H1 (cell line): ENCODE results near the gene ZFYVE19. TPM values are rescaled to one million over a fixed set of nuclear protein-coding genes. Genes with fewer than 3 reads are reported as not detected.

Experiments
- CTCF ChIA-PET: fragments of 300-600 bp; sonication (Branson Sonifier 250); formaldehyde crosslinking; loops from one replicate; lab custom pipeline; 2021; ENCODE audit not compliant: partially characterized antibody; lab: Charles Lee
- POLR2A ChIA-PET: fragments of 300-600 bp; sonication (Branson Sonifier 250); formaldehyde crosslinking; loops from one replicate; lab custom pipeline; 2021; ENCODE audit warnings: inconsistent platforms; ENCODE audit not compliant: partially characterized antibody; lab: Charles Lee
- DNase-seq, 2 experiments: peaks; one replicate each; pipeline versions ENCODE4 v3.0.0 to v3.0.0-alpha.2; 2010 to 2022; ENCODE audit warnings: low spot score in 2 of 2, low read depth in 1 of 2, mixed read lengths in 1 of 2
- FAIRE-seq: peaks from 2 replicates; lab custom pipeline; 2011; peaks lifted over from hg19 to GRCh38; lab: Jason Lieb, UNC
- H2AFZ ChIP-seq: 2 replicates; pipeline ENCODE4 v1.8.1; 2012; ENCODE audit warnings: low read length, inconsistent platforms
- H2AK5ac ChIP-seq: 2 replicates; pipeline ENCODE4 v1.6.1; 2013; ENCODE audit warnings: low read depth, low read length
- H2BK120ac ChIP-seq: replicated peaks from 2 replicates; pipeline ENCODE3; 2013; ENCODE audit warnings: low read depth, low read length, inconsistent platforms
- H2BK12ac ChIP-seq: 2 replicates; pipeline ENCODE4 v1.6.1; 2013; ENCODE audit warnings: low read depth, low read length
- H2BK15ac ChIP-seq: 2 replicates; pipeline ENCODE4 v1.6.1; 2013; ENCODE audit warnings: low read length
- H2BK20ac ChIP-seq: 2 replicates; pipeline ENCODE4 v1.6.1; 2013; ENCODE audit warnings: low read length
- H2BK5ac ChIP-seq: 2 replicates; pipeline ENCODE4 v1.6.1; 2013; ENCODE audit warnings: low read depth, low read length
- H3K14ac ChIP-seq: 2 replicates; pipeline ENCODE4 v1.6.1; 2013; ENCODE audit warnings: inconsistent platforms; ENCODE audit not compliant: insufficient read length
- H3K18ac ChIP-seq: 2 replicates; pipeline ENCODE4 v1.6.1; 2013; ENCODE audit warnings: low read length; ENCODE audit errors: extremely low read depth
- H3K23ac ChIP-seq: 2 replicates; pipeline ENCODE4 v1.6.1; 2013; ENCODE audit warnings: inconsistent platforms; ENCODE audit not compliant: insufficient read length
- H3K23me2 ChIP-seq: 2 replicates; pipeline ENCODE4 v1.6.1; 2013; ENCODE audit warnings: low read depth, low read length
- H3K27ac ChIP-seq: 2 replicates; pipeline ENCODE4 v1.6.1; 2011; ENCODE audit warnings: low read depth, low read length, inconsistent platforms
- H3K27me3 ChIP-seq, 4 experiments: replicated peaks in 1 of 4; 1 replicate in 1 of 4; 2 replicates in 3 of 4; pipeline versions ENCODE4 v1.6.1 to v1.8.1; 2011 to 2013; ENCODE audit warnings: low read length in 3 of 4, mild to moderate bottlenecking in 3 of 4, inconsistent platforms in 2 of 4, mixed read lengths in 2 of 4, moderate library complexity in 1 of 4; ENCODE audit not compliant: control insufficient read depth in 3 of 4, insufficient read depth in 3 of 4; ENCODE audit errors: extremely low read depth in 1 of 4
- H3K36me3 ChIP-seq, 4 experiments: 2 replicates each; pipeline versions ENCODE4 v1.6.1 to v1.8.1; 2011 to 2013; ENCODE audit warnings: mild to moderate bottlenecking in 4 of 4, low read length in 3 of 4, moderate library complexity in 2 of 4, control low read depth in 1 of 4, inconsistent platforms in 1 of 4; ENCODE audit not compliant: insufficient read depth in 4 of 4, control insufficient read depth in 2 of 4
- H3K4ac ChIP-seq: replicated peaks from 2 replicates; pipeline ENCODE3; 2013; ENCODE audit warnings: low read length, low read depth, mixed read lengths, inconsistent platforms; ENCODE audit not compliant: insufficient read length
- H3K4me1 ChIP-seq, 4 experiments: replicated peaks in 1 of 4; 1 replicate in 1 of 4; 2 replicates in 3 of 4; pipeline versions ENCODE4 v1.6.1 to v1.8.1; 2011 to 2013; ENCODE audit warnings: low read length in 3 of 4, inconsistent platforms in 2 of 4, mixed read lengths in 1 of 4; ENCODE audit not compliant: insufficient read depth in 4 of 4, control insufficient read depth in 3 of 4
- H3K4me2 ChIP-seq, 2 experiments: 2 replicates each; pipeline versions ENCODE4 v1.6.1 to v1.8.1; 2011 to 2013; ENCODE audit warnings: low read depth in 2 of 2, low read length in 2 of 2, control low read depth in 1 of 2, inconsistent platforms in 1 of 2, mild to moderate bottlenecking in 1 of 2; ENCODE audit not compliant: insufficient read depth in 1 of 2
- H3K4me3 ChIP-seq, 4 experiments: fragments of 200-600, 300-600 bp in 1 of 4; sonication (generic), shearing (Covaris generic), sonication (Bioruptor Twin) in 1 of 4; 2 replicates each; pipeline versions ENCODE4 v1.5.1 to v1.8.1; 2011 to 2016; ENCODE audit warnings: low read length in 4 of 4, low read depth in 3 of 4, control low read depth in 2 of 4, inconsistent platforms in 2 of 4, mild to moderate bottlenecking in 2 of 4, mixed read lengths in 1 of 4, moderate library complexity in 1 of 4; ENCODE audit not compliant: insufficient read depth in 2 of 4; ENCODE audit errors: extremely low read depth in 1 of 4
- H3K56ac ChIP-seq: replicated peaks from 2 replicates; pipeline ENCODE3; 2013; ENCODE audit warnings: low read depth, mild to moderate bottlenecking, mixed read lengths, low read length, inconsistent platforms; ENCODE audit not compliant: insufficient read length
- H3K79me1 ChIP-seq: 2 replicates; pipeline ENCODE4 v1.6.1; 2013; ENCODE audit warnings: low read depth, low read length, control low read depth
- H3K79me2 ChIP-seq, 2 experiments: 2 replicates each; pipeline versions ENCODE4 v1.6.1 to v1.8.1; 2012 to 2013; ENCODE audit warnings: low read length in 2 of 2, mild to moderate bottlenecking in 2 of 2, inconsistent platforms in 1 of 2; ENCODE audit not compliant: insufficient read depth in 2 of 2, control insufficient read depth in 1 of 2
- H3K9ac ChIP-seq, 4 experiments: replicated peaks in 1 of 4; 1 replicate in 1 of 4; 2 replicates in 3 of 4; pipeline versions ENCODE4 v1.6.1 to v1.8.1; 2011 to 2013; ENCODE audit warnings: low read depth in 3 of 4, low read length in 3 of 4, control low read depth in 2 of 4, mild to moderate bottlenecking in 2 of 4, moderate library complexity in 2 of 4, inconsistent platforms in 1 of 4; ENCODE audit errors: extremely low read depth in 1 of 4
- H3K9me3 ChIP-seq, 2 experiments: 2 replicates each; pipeline versions ENCODE4 v1.6.1 to v1.8.1; 2012 to 2013; ENCODE audit warnings: mild to moderate bottlenecking in 2 of 2, moderate library complexity in 2 of 2, control low read depth in 1 of 2, inconsistent platforms in 1 of 2, low read depth in 1 of 2, low read length in 1 of 2, mixed read lengths in 1 of 2; ENCODE audit not compliant: insufficient read depth in 2 of 2
- H4K20me1 ChIP-seq, 2 experiments: replicated peaks in 1 of 2; 2 replicates each; pipeline versions ENCODE3 to v1.8.1; 2011 to 2013; ENCODE audit warnings: inconsistent platforms in 2 of 2, low read length in 2 of 2, mild to moderate bottlenecking in 1 of 2; ENCODE audit not compliant: insufficient read depth in 2 of 2, control insufficient read depth in 1 of 2
- H4K5ac ChIP-seq: 2 replicates; pipeline ENCODE4 v1.6.1; 2013; ENCODE audit warnings: low read length, low read depth, mixed read lengths, inconsistent platforms; ENCODE audit not compliant: insufficient read length
- H4K8ac ChIP-seq: 2 replicates; pipeline ENCODE4 v1.8.0; 2013; ENCODE audit warnings: mild to moderate bottlenecking, moderate library complexity, low read length, inconsistent platforms; ENCODE audit not compliant: insufficient read depth; ENCODE audit errors: extremely low read depth
- H4K91ac ChIP-seq: replicated peaks from 2 replicates; pipeline ENCODE3; 2013; ENCODE audit warnings: low read length, mixed read lengths, inconsistent platforms; ENCODE audit not compliant: insufficient read length
- ATF2 ChIP-seq: IDR thresholded peaks from 2 replicates; pipeline ENCODE4 v1.6.1; 2012; ENCODE audit warnings: low read length, inconsistent platforms
- BCL11A ChIP-seq, 2 experiments: IDR thresholded peaks; one replicate each; pipeline ENCODE4 v1.6.1; 2011; ENCODE audit warnings: low read depth in 2 of 2, low read length in 2 of 2, mild to moderate bottlenecking in 2 of 2
- BRCA1 ChIP-seq: IDR thresholded peaks from 2 replicates; pipeline ENCODE4 v1.6.1; 2012; ENCODE audit warnings: low read depth, low read length, improper control_type of control experiment
- E2F6 ChIP-seq: IDR thresholded peaks from 2 replicates; pipeline ENCODE4 v1.6.1; 2012; ENCODE audit warnings: inconsistent platforms
- FOSL1 ChIP-seq: IDR thresholded peaks from 2 replicates; pipeline ENCODE4 v1.6.1; 2011; ENCODE audit warnings: mild to moderate bottlenecking, low read depth, low read length, moderate library complexity; ENCODE audit not compliant: insufficient read depth
- JUN ChIP-seq: IDR thresholded peaks from 2 replicates; pipeline ENCODE4 v1.6.1; 2011; ENCODE audit warnings: low read depth, mild to moderate bottlenecking, improper control_type of control experiment, low read length
- MAFK ChIP-seq: IDR thresholded peaks from 2 replicates; pipeline ENCODE4 v1.6.1; 2012; ENCODE audit warnings: low read depth, mild to moderate bottlenecking, improper control_type of control experiment, low read length
- POLR2A ChIP-seq, 2 experiments: IDR thresholded peaks; 1 replicate in 1 of 2; 2 replicates in 1 of 2; pipeline ENCODE4 v1.6.1; 2011; ENCODE audit warnings: low read depth in 2 of 2, low read length in 2 of 2, mild to moderate bottlenecking in 2 of 2; ENCODE audit errors: control extremely low read depth in 1 of 2
- SAP30 ChIP-seq: fragments of 300-600 bp; sonication (generic); IDR thresholded peaks from 2 replicates; pipeline ENCODE4 v1.7.1; 2012; ENCODE audit warnings: low read length, moderate library complexity, mild to moderate bottlenecking, inconsistent platforms; ENCODE audit not compliant: insufficient read depth, insufficient replicate concordance
- SIRT6 ChIP-seq: IDR thresholded peaks from one replicate; pipeline ENCODE4 v1.7.1; 2012; ENCODE audit warnings: low read length, inconsistent platforms
- TAF7 ChIP-seq: optimal IDR thresholded peaks from 2 replicates; pipeline ENCODE3; 2011; ENCODE audit warnings: low read depth, mild to moderate bottlenecking, inconsistent platforms, low read length, moderate library complexity, borderline replicate concordance
- WGBS, 2 experiments: shearing (Covaris generic) in 1 of 2; methylation state at CpG; one replicate each; pipeline versions ENCODE4 v1.1.6 to v1.1.7; 2013 to 2015; ENCODE audit warnings: low lambda C conversion rate in 2 of 2, mixed read lengths in 2 of 2, inconsistent platforms in 1 of 2, low coverage in 1 of 2, missing lambda C conversion rate in 1 of 2; ENCODE audit not compliant: insufficient replicate concordance in 2 of 2, insufficient coverage in 1 of 2, insufficient read length in 1 of 2; ENCODE audit errors: extremely low coverage in 1 of 2, missing lambda C conversion rate in 1 of 2; 5-methylcytosine and 5-hydroxymethylcytosine counted together
- polyA plus RNA-seq, 7 experiments: library from polyadenylated mRNA; depleted of rRNA in 3 of 7; stranded (reverse) in 5 of 7; unstranded in 2 of 7; fragments of >200 nt in 5 of 7; fragments of 200-250 nt in 2 of 7; gene quantifications; 1 replicate in 5 of 7; 2 replicates in 1 of 7; 4 replicates in 1 of 7; pipeline versions ENCODE4 v1.2.1 to v1.2.3, GENCODE V29; 2011 to 2013; ENCODE audit warnings: missing spikeins in 2 of 7, mixed read lengths in 2 of 7
- total RNA-seq: library from RNA; stranded (reverse); fragmentation: NEBNext Ultra II Directional; extraction: Animal tissue kit (Norgen Biotek cat#: 25700); gene quantifications from 2 replicates; pipeline ENCODE4 v1.2.1, GENCODE V29; 2021

ZFYVE19 gene
- total and polyA plus RNA-seq, 2 of the 8 experiments (the other 6 are each of a cell fraction or from before 2014, with no cell fraction given) = 11.2 to 21.8 TPM

GRCh38 chr15:40776537-40777141 lies 30.2 kb upstream of the ZFYVE19 start:
- no peak overlapping the region for H2BK120ac ChIP-seq
- H2AK5ac ChIP-seq = no peak overlapping the region
- H3K4ac ChIP-seq = no peak overlapping the region
- FAIRE-seq = no peak
- no peaks in the 10 kb centered on the region for H3K79me1 ChIP-seq
- H2BK5ac ChIP-seq = no peak overlapping the region
- no peak overlapping the region for H3K27ac ChIP-seq
- H4K20me1 ChIP-seq = peaks cover 0 to 3% of the 10 kb centered on the region in 2 experiments
- H4K5ac ChIP-seq = no peak overlapping the region
- H3K18ac ChIP-seq = no peak overlapping the region
- no peak overlapping the region for H3K4me2 ChIP-seq
- H3K27me3 ChIP-seq = no peaks in the 10 kb centered on the region
- H4K91ac ChIP-seq = no peak overlapping the region
- no peak overlapping the region for H2AFZ ChIP-seq
- H3K23ac ChIP-seq = no peak overlapping the region
- ChIA-PET POLR2A (interaction anchor here (0.7 to 1.6 kb wide), 2 partner anchors 10 to 13 kb away, joined by 3 to 4 read pairs; no protein-coding TSS in a partner anchor), CTCF (interaction anchor here (0.7 to 1.7 kb wide), 8 partner anchors 9 to 141 kb away, joined by 3 to 10 read pairs (median 4); no protein-coding TSS in a partner anchor)
- H3K56ac ChIP-seq = no peak overlapping the region
- no peaks in the 10 kb centered on the region for H3K4me1 ChIP-seq
- no peak overlapping the region for H3K4me3 ChIP-seq
- no peak overlapping the region for H2BK20ac ChIP-seq
- H3K14ac ChIP-seq = no peak overlapping the region
- no peak overlapping the region for H2BK12ac ChIP-seq
- no peaks in the 10 kb centered on the region for H3K79me2 ChIP-seq
- peaks cover 0 to 20% (median 6%) of the 10 kb centered on the region in 4 experiments; a peak in 4 of 8 replicates for H3K36me3 ChIP-seq
- DNase-seq = no peak
- no peaks in the 10 kb centered on the region for H3K23me2 ChIP-seq
- no peak overlapping the region for H3K9ac ChIP-seq
- WGBS, 2 experiments = 93% methylated on average over 11 of the region's 11 CpGs; no CpG with 5 or more reads in 1 of the 2 experiments
- H3K9me3 ChIP-seq = no peaks in the 10 kb centered on the region
- no peak overlapping the region for H4K8ac ChIP-seq
- H2BK15ac ChIP-seq = no peak overlapping the region
- TF ChIP-seq POLR2A (IDR thresholded peaks at IDR 0.05; ENCODE audit: control extremely low read depth in 1 of 2, low read depth in 2 of 2, low read length in 2 of 2) = no peak
- TF ChIP-seq MAFK = no peak
- no peak for TF ChIP-seq ATF2
- no peak for TF ChIP-seq FOSL1
- no peak for TF ChIP-seq JUN
- no peak for TF ChIP-seq BCL11A (IDR thresholded peaks at IDR 0.05; ENCODE audit: low read depth in 2 of 2, low read length in 2 of 2)
- TF ChIP-seq TAF7 = no peak
- TF ChIP-seq SIRT6 = no peak
- no peak for TF ChIP-seq BRCA1
- no peak for TF ChIP-seq SAP30
- TF ChIP-seq E2F6 = no peak
